Stimulated activated CD4-positive, alpha-beta T cell treated with anti-CD3 and anti-CD28 coated beads, Interleukin-1b, Interleukin-23, amount 100 ng/mL, for 4 hours (primary cell): ENCODE results near the gene AGT.
"Not testable (repeated sequence)": the region's sequence is repeated elsewhere in the genome, so short reads cannot be mapped to it uniquely, and the experiment has no call there.

Experiments
- DNase-seq, 2 donors: peaks; one replicate each; pipeline ENCODE4 v3.0.0-alpha.2; 2020; ENCODE audit warnings: low read depth in 2 of 2

The AGT gene

DNA sequence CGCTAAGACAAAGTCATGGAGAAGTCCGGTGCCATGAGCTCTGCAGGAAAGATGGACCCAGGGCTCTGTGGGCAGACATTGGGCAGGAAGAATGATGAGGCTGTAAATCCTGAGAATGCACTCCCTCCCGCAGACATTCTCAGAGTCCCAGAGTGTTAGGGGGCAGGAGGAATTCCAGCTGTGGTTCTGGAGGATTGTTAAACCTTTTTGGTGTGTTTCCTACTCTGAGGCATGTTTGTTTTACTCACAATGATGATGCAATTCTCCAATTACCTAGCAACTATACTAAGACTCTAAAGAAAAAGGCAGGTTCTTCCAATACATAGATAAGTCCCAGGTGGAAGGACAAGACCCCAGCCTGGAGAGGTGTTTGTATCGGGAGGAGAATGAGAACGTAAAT, 30.5 kb upstream of the AGT start:
- no peak for DNase-seq

DNA sequence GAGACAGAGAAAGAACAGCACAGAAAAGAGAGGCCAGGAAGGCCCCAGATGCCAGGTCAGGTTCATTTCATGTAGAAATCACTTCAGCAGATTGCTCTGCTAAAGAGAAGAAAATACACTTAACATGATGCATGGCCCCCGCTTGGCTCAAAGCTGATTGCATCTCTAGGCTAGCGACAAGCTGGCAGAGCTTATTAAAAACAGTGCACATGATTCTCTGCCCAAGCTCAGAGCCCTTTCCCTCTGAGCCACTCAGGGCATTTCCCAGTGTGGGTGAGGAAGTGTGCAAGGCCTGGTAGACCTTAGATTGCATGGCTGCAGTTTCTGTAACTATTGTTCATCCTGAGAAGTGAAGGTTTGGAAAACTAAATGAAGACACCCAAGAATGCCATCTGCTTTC, 30.0 kb upstream of the AGT start:
- no peak for DNase-seq

DNA sequence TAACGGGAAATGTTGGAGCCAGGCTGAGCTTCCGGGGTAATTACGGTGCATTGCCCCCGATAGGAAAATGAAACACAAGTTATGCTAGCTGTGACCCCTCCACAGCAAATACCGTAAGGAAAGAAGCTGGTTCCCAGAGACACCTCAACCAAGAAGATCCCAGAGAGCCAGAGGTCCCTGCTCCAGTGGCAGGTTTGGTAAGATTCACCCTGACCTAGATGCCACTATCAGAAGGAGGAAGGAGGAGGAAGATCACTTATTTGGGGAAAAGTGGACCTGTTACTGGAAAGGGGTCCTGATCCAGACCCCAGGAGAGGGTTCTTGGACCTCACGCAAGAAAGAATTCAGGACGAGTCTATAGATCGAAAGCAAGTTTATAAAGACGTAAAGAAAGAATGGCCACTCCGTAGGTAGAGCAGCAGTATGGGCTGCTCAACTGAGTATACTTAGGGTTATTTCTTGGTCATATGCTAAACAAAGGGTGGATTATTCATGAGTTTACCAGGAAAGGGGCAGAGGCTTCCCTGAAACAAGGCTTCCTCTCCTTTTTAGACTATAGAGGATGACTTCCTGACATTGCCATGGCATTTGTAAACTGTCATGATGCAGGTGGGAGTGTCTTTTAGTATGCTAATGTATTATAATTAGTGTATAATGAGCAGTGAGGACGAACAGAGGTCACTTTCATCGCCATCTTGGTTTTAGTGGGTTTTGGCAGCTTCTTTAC, 25.8 kb upstream of the AGT start:
- no peak for DNase-seq

DNA sequence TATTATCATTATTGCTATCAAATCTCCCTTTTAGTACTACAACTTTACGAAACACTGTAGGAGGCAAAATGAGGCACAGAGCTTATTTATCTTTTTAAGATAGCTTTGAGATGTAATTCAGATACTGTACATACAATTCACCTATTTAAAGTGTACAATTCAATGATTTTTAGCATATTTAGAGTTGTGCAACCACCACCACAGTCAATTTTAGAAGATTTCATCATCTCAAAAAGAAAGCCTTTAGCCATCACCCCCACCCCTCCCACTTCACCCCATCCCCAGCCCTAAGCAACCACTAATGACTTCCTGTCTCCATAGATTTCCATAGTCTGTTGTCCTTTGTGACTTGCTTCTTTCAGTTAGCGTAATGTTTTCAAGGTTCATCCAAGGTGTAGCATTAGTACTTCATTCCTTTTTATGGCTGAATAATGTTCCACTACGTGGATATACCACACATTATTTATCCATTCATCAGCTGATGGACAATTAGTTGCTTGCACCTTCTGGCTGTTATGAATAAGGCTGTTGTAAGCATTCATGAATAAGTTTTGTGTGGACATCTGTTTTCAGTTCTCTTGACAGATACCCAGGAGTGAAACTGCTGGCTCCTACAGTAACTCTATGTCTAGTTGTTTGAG, 23.8 kb upstream of the AGT start:
- no peak for DNase-seq

DNA sequence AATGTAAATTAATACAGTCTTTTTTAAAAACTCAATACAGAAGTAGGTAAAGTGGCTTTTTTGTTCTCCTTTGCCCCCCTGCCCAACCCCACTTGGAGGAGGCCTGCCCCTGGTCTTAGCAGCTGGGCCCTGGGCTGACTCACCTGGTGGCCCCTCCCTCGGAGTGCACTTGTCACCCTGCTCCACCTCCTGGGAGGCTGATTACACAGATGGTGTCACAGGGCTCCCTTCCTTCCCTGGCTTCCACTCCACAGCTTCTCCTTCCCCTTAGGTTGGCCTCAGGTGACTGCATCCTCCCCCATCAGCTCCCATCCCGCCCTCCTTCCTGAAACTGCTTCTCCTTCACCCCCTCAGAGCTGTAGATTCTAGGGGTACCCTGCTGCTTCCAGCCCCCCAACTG, 21.5 kb upstream of the AGT start:
- DNase-seq, result no peak

DNA sequence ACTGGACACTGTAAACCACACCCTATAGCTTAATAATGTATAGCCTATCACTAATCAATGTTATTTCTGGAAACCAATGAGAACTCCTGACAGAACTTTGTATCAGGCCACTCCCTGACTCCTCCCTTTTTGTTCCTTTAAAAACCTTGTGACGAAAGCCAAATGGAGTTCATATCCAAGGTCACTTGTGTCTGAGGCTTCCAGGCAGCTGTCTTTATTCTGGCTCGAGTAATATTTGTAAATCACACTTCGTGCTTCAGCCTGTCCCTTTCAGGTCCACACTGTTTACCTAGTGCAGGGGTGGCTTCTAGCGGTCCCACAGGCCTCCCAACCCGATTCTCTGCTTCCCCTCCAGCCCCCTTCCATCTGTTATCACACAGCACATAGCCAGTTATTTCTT, 17.1 kb upstream of the AGT start:
- no peak for DNase-seq

DNA sequence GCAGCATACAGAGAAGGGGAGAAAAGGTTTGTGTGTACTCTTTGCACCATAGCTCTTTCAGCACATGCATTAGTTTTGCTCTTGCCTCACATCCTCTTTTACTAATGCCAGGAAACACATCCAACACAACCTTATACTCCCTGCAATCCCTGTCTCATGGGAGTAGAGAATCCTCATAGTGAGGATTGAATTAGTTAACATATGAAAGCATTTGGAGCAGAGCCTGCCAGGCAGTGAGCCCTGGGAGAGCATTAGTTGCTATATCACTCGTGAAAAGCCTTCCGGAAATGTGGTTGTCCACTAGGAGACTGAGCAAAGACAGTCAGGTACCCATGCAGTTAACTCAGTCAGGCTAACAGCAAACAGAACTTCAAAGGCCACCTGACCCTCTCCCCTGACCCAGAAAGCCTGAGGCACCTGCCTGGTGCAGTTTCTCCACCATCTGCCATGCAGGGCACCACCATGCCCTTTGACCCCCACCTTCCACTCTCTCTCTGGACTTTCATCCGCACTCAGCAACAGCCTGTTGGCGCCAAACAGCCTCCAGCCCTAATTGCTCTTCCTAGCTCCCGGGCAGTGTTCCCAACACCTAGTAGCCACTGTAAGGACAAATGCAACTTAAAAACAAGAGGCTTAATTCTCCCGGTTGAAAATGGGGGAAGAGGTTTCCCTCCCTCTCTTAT, 14.9 kb upstream of the AGT start:
- DNase-seq, result no peak

DNA sequence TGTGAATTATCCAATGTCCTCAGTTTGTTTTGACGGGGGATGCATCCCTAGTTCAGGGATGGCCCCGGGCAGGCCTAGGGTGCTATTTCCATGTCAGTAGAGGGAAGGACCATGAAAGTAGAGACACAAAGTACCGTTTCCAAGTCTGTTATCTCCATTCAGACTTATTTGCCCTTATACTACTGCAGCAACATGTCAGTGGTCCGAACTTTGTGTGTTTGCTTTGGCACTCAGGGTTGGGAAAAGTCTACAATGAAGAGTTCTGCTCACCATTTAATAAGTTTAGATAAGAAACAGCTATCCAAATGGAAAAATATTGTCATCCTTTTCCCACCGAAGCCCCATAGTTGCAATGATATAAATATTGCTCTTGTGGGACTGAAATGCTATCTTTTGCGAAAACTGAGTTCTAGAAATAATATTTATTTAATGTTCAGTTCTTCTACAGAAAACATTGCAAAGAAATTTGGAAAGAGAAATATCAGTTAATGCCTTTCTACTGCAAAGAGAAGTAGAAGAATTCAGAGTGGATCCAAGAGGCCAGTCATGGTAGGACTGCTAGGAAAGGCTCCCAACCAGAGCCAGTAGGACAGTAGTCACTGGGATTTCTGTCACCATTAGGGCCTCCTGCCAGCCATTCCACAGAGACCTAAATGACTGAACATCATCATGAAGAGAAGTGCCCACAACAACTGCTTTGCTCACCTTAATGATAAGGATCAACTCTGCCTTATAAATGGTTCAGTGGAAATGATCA, 11.5 kb upstream of the AGT start:
- no peak for DNase-seq

DNA sequence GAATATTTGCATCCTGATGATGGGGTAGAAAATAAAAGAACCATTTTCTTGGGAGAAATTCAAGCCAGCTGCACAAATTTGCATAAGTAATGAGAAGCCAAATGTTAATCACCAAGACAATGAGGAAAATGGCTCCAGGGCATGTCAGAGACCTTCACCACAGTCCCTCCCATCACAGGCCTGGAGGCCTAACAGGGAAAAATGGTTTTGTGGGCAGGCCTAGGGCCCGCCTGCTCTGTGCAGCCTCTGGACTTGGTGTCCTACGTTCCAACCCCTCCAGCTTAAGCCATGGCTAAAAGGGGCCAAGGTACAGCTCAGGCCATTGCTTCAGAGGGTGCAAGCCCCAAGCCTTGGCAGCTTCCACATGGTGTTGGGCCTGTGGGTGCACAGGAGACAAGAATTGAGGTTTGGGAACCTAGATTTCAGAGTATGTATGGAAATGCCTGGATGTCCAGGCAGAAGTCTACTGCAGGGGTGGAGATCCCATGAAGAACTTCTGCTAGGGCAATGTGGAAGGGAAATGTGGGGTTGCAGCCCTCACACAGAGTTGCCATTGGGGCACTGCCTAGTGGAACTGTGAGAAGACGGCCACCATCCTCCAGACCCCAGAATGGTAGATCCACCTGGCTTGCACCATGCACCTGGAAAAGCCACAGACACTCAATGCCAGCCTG, 8.1 kb upstream of the AGT start:
- not testable (repeated sequence) for DNase-seq

DNA sequence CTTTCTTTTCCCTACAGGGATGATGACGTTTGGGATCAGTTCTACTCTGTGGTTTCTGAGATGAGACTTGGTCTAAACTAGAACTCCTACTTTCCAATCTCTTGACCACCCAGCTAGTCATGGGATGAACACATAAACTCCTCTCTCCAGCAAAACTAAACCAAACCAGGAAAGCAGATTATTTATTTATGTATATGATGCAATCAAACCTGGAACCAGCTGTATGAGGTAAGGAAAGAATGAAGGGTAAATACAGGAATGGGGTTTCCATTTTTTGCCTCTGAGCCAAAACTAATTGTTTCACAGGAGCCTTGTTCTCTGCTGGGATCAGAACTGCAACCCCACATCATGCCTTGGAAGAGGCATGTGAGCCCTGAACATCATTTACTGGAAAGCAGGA, 3.3 kb upstream of the AGT start:
- no peak for DNase-seq

DNA sequence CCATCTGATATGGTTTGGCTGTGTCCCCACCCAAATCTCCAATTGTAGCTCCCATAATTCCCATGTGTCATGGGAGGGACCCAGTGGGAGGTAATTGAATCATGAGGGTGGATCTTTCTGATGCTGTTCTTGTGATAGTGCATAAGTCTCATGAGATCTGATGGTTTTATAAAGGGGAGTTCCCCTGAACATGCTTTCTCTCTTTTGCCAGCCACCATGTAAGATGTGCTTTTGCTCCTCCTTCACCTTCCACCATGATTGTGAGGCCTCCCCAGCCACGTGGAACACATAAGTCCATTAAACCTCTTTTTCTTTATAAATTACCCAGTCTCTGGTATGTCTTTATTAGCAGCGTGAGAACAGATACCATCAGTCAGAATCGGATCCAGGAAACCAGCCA, 2.5 kb upstream of the AGT start:
- not testable (repeated sequence) for DNase-seq

DNA sequence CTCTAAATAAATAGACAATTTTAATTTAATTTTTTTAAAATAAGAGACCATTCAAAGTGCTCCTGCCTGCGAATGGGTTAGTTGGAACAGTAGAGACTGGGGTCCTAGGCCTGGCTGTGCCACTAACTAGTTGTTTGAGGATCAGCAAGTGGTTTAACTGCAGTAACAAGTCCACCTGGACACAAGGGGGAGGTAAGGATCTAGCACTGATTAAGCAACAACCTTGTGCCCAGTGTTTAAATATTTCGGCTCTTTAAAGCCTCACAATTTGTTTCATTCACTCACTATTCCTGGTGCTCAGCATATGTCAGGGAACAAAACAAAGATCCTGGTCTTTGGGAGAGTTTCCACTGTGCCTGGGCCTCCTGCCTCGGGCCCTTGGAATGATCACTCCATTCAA, 1.6 kb upstream of the AGT start:
- DNase-seq, result no peak

DNA sequence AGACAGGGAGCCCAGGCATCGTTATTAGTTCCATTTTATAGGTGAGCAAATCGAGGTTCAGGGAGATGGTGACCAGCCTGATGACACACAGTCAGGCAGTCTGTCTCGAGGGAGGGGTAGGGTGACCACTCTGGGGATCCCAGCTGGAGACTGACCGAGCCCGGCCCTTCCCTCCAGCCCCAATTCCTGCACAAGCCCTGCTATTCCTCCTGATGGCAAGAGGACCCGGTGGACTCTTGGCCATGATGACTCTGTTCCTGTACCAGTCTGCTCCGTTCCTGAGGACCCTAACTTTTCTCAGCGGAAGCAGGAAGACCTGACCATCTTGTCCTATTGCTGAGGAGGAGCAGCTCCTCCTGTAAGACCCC, 391 bp downstream of the AGT start:
- DNase-seq, result no peak

DNA sequence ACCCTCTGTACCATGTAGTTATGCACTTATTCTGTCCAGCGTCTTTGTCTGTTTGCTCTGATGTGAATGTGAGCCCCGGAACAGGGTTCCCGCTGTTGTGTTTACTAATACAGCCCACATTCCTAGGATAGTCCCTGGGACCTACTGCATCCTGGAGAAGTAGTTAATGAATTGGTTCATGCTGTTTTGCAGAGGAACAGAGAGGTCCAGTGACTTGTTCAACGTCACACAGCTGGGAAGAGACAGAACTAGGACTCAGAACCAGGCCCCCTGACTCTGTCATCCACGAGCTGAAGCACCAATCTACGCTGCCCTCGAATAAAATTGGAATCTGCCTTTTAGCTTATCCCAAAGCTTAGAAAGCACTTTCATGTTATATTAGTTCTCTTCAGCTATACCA, 784 bp downstream of the AGT start:
- DNase-seq, result no peak

DNA sequence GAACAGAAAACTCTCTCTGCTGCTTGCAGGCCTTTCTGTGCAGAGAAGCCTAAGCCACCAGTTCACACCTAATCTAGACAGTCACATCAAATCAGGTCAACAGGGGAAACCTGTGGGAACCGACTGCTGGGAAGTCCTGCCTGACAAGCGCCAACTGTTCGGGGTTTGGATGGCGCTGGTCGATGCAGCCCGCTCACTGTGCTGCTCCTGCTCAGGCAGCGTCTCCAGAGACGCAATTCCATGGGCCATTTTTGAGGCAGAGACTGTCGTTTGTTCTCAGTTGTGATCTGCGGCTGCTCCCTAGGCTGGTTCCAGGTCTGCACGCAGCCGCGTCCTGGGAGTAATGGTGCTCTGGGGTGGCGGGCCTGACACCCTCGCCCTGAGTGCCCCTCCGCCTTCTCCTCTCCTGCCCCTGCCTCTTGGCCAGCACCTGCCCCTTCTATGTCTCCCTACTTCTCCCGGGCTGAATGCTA, 1.4 kb downstream of the AGT start:
- no peak for DNase-seq

DNA sequence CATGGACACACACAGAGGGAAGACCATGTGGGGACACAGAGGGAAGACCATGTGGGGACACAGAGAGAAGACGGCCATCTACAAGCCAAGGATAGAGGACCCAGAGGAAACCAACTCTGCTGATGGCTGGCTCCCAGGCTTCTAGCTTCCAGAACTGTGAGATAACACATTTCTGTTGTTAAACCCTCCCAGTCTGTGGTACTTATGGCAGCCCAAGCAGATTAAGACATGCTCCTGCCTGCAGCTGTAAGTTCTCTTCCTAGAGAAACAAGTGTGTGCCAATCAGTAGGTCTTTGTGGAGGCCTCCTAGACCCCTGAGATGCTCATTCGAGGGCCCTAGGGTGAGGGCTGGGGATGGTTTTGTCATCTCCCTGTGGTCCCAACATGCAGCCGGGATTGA, 2.7 kb downstream of the AGT start:
- no peak for DNase-seq

DNA sequence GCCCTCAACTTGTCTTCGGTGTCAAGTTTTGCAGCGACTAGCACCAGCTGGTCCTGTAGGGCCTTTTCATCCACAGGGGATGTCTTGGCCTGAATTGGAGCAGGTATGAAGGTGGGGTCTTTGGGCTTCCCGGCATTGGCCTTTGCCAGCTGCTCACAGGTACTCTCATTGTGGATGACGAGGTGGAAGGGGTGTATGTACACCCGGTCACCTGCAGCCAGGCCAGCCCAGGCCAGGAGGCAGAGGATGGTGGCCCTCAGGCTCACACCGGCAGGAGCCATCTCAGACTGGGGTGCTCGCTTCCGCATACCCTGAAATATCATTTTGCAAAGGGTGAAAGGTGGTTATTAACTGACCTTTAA, 3.4 kb downstream of the AGT start:
- DNase-seq, result no peak

DNA sequence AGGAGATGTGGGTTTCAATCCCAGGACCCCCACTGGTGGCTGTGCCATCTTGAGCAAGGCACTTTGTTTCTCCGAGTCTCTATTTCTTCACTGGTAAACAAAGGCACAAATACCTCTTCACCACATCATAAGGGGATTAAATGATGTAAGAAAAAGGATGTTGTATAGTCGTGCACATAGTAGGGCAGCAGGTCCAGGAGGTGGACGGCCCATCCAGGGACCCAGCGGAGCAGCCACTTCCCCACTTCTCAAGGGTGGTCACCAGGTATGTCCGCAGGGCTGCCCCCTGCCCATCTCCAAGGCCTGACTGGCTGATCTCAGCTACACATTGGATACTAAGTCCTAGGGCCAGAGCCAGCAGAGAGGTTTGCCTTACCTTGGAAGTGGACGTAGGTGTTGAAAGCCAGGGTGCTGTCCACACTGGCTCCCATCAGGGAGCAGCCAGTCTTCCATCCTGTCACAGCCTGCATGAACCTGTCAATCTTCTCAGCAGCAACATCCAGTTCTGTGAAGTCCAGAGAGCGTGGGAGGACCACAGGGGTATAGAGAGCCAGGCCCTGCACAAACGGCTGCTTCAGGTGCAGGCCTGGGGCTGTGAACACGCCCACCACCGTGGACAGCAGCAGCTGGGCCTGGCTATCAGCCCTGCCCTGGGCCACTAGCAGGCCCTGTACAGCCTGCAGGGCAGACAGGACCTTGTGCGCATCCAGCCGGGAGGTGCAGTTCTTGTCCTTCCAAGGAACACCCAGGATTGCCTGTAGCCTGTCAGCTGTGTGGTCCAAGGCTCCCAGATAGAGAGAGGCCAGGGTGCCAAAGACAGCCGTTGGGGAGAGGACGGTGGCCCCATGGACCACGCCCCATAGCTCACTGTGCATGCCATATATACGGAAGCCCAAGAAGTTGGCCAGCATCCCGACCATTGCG, 4.0 kb downstream of the AGT start:
- DNase-seq, result no peak

DNA sequence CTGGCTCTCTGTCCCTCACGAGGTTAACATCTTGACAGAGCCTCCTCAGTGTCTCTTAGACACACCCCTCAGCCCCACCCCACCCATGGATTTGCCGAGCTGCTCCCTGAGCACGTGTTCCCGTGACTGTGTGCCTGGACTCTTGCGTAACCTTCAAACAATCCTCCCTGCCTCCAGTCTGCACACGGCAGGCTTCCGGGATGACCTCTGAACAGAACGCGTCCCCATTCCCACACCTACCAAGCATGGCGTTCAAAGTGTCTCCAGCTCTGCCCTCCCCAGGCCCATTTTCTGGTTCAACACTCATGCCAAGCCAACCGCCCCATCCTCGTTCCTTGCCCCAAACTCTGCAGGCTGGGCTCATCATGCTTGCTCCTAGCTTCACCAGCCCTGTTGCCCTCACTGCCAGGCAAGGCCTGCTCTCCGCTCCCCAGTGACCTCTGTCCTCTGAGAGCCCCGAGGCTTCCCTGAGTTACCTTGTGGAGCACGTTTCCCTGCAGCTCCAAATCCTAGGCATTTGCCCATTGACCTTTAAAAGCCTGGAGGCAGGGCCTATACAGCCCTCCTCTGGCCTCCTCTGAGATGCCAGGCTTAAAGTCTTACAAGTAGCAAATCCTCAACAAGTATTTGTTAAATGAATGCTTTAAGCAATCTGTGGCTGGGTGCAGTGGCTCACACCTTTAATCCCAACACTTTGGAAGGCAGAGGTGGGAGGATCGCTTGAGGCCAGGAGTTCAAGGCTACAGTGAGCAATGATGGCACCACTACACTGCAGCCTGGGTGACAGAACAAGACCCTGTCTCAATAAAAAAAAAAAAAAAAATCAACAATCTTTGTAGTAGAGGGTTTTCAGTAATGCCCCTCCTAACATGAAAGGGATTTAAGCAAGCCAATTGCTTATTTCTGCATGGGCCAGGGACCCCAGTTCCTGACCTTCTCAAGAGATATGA, 5.0 kb downstream of the AGT start:
- DNase-seq, result no peak
